Lower leg skin (tissue), 3 donors: ENCODE results near the gene STX5.

Source experiments
- POLR2A ChIP-seq, 2 donors: fragments of 450-650 bp; IDR thresholded peaks; one replicate each; pipeline ENCODE4 v1.6.1; 2016 to 2017; ENCODE audit warnings: antibody characterized with exemption in 2 of 2, mild to moderate bottlenecking in 1 of 2, moderate library complexity in 1 of 2
- TF ChIP-seq, protein P1 (sequence below), 3 donors: fragments of 450-650 bp; IDR thresholded peaks; one replicate each; pipeline ENCODE4 v1.5.1; 2016; ENCODE audit warnings: antibody characterized with exemption in 3 of 3, mild to moderate bottlenecking in 3 of 3, moderate library complexity in 2 of 3

DNA sequence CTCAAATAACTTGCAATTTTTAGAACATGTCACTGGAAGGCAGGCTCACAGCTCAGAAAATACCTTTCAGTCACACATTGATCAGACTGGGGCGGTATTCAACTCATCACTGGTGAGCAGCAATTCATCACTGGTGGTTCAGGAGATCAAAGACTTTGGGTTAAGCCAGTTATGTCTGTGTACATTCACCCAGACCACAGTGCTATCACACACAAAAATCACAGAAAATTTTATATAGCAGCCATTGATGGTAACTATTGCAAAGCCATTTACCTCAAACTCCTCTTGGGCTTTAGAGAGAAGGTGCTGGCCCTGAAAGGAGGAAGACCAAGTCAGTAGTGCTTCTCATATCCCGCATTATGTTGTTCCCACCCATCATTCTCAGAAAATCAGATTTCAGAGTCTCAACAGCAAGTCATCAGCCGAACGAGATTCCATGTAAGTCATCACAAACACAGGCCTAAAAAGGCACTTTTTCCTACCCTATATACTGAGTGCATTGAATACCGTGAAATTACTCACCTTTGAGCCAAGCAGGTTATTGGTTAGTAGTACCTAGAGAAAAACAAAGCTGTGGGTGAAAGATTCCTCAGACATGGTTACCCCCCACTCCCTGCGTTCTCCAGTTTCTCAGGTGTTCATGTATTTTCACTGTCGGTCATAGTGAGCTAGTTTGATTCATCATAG, 21.6 kb upstream of the STX5 start:
- TF ChIP-seq, protein P1, sequence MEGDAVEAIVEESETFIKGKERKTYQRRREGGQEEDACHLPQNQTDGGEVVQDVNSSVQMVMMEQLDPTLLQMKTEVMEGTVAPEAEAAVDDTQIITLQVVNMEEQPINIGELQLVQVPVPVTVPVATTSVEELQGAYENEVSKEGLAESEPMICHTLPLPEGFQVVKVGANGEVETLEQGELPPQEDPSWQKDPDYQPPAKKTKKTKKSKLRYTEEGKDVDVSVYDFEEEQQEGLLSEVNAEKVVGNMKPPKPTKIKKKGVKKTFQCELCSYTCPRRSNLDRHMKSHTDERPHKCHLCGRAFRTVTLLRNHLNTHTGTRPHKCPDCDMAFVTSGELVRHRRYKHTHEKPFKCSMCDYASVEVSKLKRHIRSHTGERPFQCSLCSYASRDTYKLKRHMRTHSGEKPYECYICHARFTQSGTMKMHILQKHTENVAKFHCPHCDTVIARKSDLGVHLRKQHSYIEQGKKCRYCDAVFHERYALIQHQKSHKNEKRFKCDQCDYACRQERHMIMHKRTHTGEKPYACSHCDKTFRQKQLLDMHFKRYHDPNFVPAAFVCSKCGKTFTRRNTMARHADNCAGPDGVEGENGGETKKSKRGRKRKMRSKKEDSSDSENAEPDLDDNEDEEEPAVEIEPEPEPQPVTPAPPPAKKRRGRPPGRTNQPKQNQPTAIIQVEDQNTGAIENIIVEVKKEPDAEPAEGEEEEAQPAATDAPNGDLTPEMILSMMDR (IDR thresholded peaks at IDR 0.05), result no peak
- TF ChIP-seq POLR2A (IDR thresholded peaks at IDR 0.05), result no peak
